HG02973 (cell line): ENCODE data around the gene SV2C.
"Not testable (repeated sequence)": the region's sequence is repeated elsewhere in the genome, so short reads cannot be mapped to it uniquely, and the experiment has no call there.

Experiments
- ATAC-seq: cut with Tn5 transposase; IDR thresholded peaks from one replicate; pipeline ENCODE4 v1.9.1; 2021; ENCODE audit warnings: moderate library complexity; ENCODE audit not compliant: unreplicated experiment

The SV2C gene

GRCh38 chr5:76332611-76333205, 249.5 kb downstream of the SV2C start:
- no peak for ATAC-seq

- no peak for ATAC-seq
Observed at GRCh38 chr5:76333571-76333970, 250.4 kb downstream of the SV2C start.

GRCh38 chr5:76334574-76334973, 251.4 kb downstream of the SV2C start:
- no peak for ATAC-seq

- not testable (repeated sequence) for ATAC-seq
Observed at GRCh38 chr5:76335451-76335850, 252.3 kb downstream of the SV2C start.

- not testable (repeated sequence) for ATAC-seq
Observed at GRCh38 chr5:76336253-76336809, 253.1 kb downstream of the SV2C start.

- ATAC-seq, result no peak
Observed at GRCh38 chr5:76337953-76338451, 254.8 kb downstream of the SV2C start.

- ATAC-seq, result no peak
Observed at GRCh38 chr5:76339919-76340318, 256.7 kb downstream of the SV2C start.

- no peak for ATAC-seq
Observed at GRCh38 chr5:76341651-76342334, 258.6 kb downstream of the SV2C start.

GRCh38 chr5:76342474-76342873, 259.3 kb downstream of the SV2C start:
- ATAC-seq, result no peak

- ATAC-seq, result no peak
Observed at GRCh38 chr5:76345582-76345981, 262.4 kb downstream of the SV2C start.

GRCh38 chr5:76351176-76351575, 268.0 kb downstream of the SV2C start:
- ATAC-seq, result peak; percentile 18

GRCh38 chr5:76351577-76351976, 268.4 kb downstream of the SV2C start:
- peak; percentile 99 for ATAC-seq

- no peak for ATAC-seq
Observed at GRCh38 chr5:76356887-76357286, 273.7 kb downstream of the SV2C start.

- no peak for ATAC-seq
Observed at GRCh38 chr5:76363352-76364225, 280.4 kb downstream of the SV2C start.

GRCh38 chr5:76364226-76364589, 281.0 kb downstream of the SV2C start:
- ATAC-seq, result no peak

GRCh38 chr5:76365561-76365960, 282.4 kb downstream of the SV2C start:
- ATAC-seq, result no peak

- no peak for ATAC-seq
Observed at GRCh38 chr5:76366596-76366995, 283.4 kb downstream of the SV2C start.

GRCh38 chr5:76367623-76368371, 284.6 kb downstream of the SV2C start:
- ATAC-seq, result no peak

- no peak for ATAC-seq
Observed at GRCh38 chr5:76368941-76369340, 285.8 kb downstream of the SV2C start.

GRCh38 chr5:76369668-76370067, 286.5 kb downstream of the SV2C start:
- not testable (repeated sequence) for ATAC-seq

- ATAC-seq, result no peak
Observed at GRCh38 chr5:76371960-76372322, 288.8 kb downstream of the SV2C start.
